Left lung (tissue), 10 donors: ENCODE results near the gene TTC34. TPM values are rescaled to one million over a fixed set of nuclear protein-coding genes. Genes with fewer than 3 reads are reported as not detected.

ENCODE experiments used
- ATAC-seq: fragments of 200-7000 bp; cut with Tn5 transposase; one replicate; pipeline ENCODE4 v1.9.1; 2020; ENCODE audit warnings: moderate library complexity
- DNase-seq, 4 donors: peaks; one replicate each; pipeline ENCODE4 v3.0.0-alpha.2; 2013 to 2020
- H3K27ac ChIP-seq, 2 donors: fragments of 200-600 bp; sonication (generic) in 1 of 2; one replicate each; pipeline versions ENCODE4 v1.5.0 to v1.8.0; 2020 to 2021
- H3K27me3 ChIP-seq, 2 donors: fragments of 200-600 bp; sonication (generic) in 1 of 2; one replicate each; pipeline versions ENCODE4 v1.5.0 to v1.8.0; 2020 to 2021
- H3K36me3 ChIP-seq, 2 donors: fragments of 200-600 bp; sonication (generic) in 1 of 2; one replicate each; pipeline versions ENCODE4 v1.5.0 to v1.8.0; 2020 to 2021
- H3K4me1 ChIP-seq, 2 donors: fragments of 200-600 bp; one replicate each; pipeline ENCODE4 v1.8.0; 2021
- H3K4me3 ChIP-seq, 2 donors: fragments of 200-600 bp; sonication (generic) in 1 of 2; one replicate each; pipeline versions ENCODE4 v1.5.0 to v1.8.0; 2020 to 2021; ENCODE audit warnings: mild to moderate bottlenecking in 1 of 2
- H3K9me3 ChIP-seq, 2 donors: fragments of 200-600 bp; sonication (generic) in 1 of 2; one replicate each; pipeline versions ENCODE4 v1.5.0 to v1.8.0; 2020 to 2021
- CTCF ChIP-seq, 2 donors: fragments of 200-600 bp; sonication (generic) in 1 of 2; IDR thresholded peaks; one replicate each; pipeline versions ENCODE4 v1.5.0 to v1.8.0; 2021; ENCODE audit warnings: antibody characterized with exemption in 2 of 2
- intact Hi-C, 2 donors: fragments of 100-400 bp; cut with DNase I; formaldehyde crosslinking; loops; one replicate each; pipeline versions ENCODE4 v1.11.2 to v1.14.2; 2022
- polyA plus RNA-seq, 6 donors: library from polyadenylated mRNA; unstranded; fragments of 120-200 nt; gene quantifications; one replicate each; pipeline ENCODE4 v1.2.1, GENCODE V29; 2013; ENCODE audit not compliant: insufficient read length in 6 of 6
- total RNA-seq, 2 donors: library from RNA; stranded (reverse); fragmentation: NEBNext Ultra II Directional; extraction: Animal tissue kit (Norgen Biotek cat#: 25700); gene quantifications; one replicate each; pipeline ENCODE4 v1.2.1, GENCODE V29; 2021
- donor health status: DM: no; HTN: yes; CAD: no.
- donor health status: DM: no; HTN: no; CAD: no.

TTC34 gene
- total and polyA plus RNA-seq, 8 donors = 0.44 to 1.2 (median 0.69) TPM

GRCh38 chr1:2623571-2624337 lies 177.7 kb downstream of the TTC34 start:
- TF ChIP-seq CTCF (IDR thresholded peaks at IDR 0.05) = no peak
- H3K4me3 ChIP-seq = no peak overlapping the region
- no peak for ATAC-seq
- no peak overlapping the region for H3K27ac ChIP-seq
- H3K4me1 ChIP-seq = peaks cover 0 to 3% of the 10 kb centered on the region in 2 donors
- intact Hi-C loops = no loop called here
- H3K36me3 ChIP-seq = no peaks in the 10 kb centered on the region
- H3K9me3 ChIP-seq = peaks cover 0 to 4% of the 10 kb centered on the region in 2 donors
- peaks cover 26 to 36% of the 10 kb centered on the region in 2 donors for H3K27me3 ChIP-seq
- no peak for DNase-seq

- H3K9me3 ChIP-seq = peaks cover 0 to 27% of the 10 kb centered on the region in 2 donors
- no peaks in the 10 kb centered on the region for H3K4me1 ChIP-seq
- intact Hi-C loops = no loop called here
- TF ChIP-seq CTCF (IDR thresholded peaks at IDR 0.05) = no peak
- no peaks in the 10 kb centered on the region for H3K36me3 ChIP-seq
- DNase-seq = no peak
- peaks cover 0 to 2% of the 10 kb centered on the region in 2 donors for H3K27me3 ChIP-seq
- no peak overlapping the region for H3K27ac ChIP-seq
- no peak for ATAC-seq
- H3K4me3 ChIP-seq = no peak overlapping the region
Observed at GRCh38 chr1:2617971-2618470, 183.5 kb downstream of the TTC34 start.

DNA sequence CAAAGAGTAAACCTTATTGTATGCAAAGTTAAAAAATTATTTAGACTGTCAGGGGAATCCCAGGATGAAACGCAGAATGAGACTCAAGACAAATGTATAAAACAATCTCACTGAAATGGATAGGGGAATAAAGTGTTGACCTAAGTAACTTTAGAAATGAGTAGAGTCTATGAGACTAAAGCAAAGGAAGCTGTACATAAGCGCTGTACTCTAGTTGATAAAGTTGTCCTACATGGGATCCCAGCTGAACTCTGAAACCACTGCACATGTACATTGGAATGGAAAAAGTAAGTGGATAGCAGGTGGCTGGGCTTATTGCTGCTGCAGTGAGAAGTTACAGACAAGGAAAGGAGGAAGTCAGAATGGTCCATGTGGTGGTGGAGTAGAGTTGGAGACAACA lies 187.3 kb downstream of the TTC34 start:
- DNase-seq (no peak), ATAC-seq (no peak)
- Histone ChIP-seq H3K27ac (no peak overlapping the region), H3K9me3 (peaks cover 0 to 23% of the 10 kb centered on the region in 2 donors), H3K27me3 (peaks cover 0 to 9% of the 10 kb centered on the region in 2 donors), H3K36me3 (no peaks in the 10 kb centered on the region), H3K4me1 (peaks cover 0 to 5% of the 10 kb centered on the region in 2 donors), H3K4me3 (no peak overlapping the region)
- intact Hi-C loops = no loop called here
- no peak for TF ChIP-seq CTCF (IDR thresholded peaks at IDR 0.05)

- peaks cover 0 to 23% of the 10 kb centered on the region in 2 donors for H3K9me3 ChIP-seq
- ATAC-seq (no peak), DNase-seq (no peak)
- peaks cover 0 to 5% of the 10 kb centered on the region in 2 donors for H3K4me1 ChIP-seq
- no peak for TF ChIP-seq CTCF (IDR thresholded peaks at IDR 0.05)
- H3K4me3 ChIP-seq = no peak overlapping the region
- H3K27me3 ChIP-seq = peaks cover 0 to 9% of the 10 kb centered on the region in 2 donors
- H3K27ac ChIP-seq = no peak overlapping the region
- H3K36me3 ChIP-seq = no peaks in the 10 kb centered on the region
- intact Hi-C loops = no loop called here
Observed at GRCh38 chr1:2612591-2613365, 188.7 kb downstream of the TTC34 start.
